ENCODE measurements around the gene MECR.

GRCh38 chr1:29256979-29257804 lies 26.5 kb upstream of the MECR start:
- no peak for TF ChIP-seq CTCF (IDR thresholded peaks at IDR 0.05)
- TF ChIP-seq POLR2A (IDR thresholded peaks at IDR 0.05): no peak
- TF ChIP-seq POLR2AphosphoS5 (IDR thresholded peaks at IDR 0.05; ENCODE audit: insufficient read depth in 1 of 2, low read depth in 1 of 2): no peak

Measured in vagina (tissue), 2 donors.